Epithelial cell of prostate (primary cell): ENCODE measurements around the gene STK11IP.
A peak's percentile ranks its signal among the peaks of the same experiment; 100 is the strongest.

Experiments used
- DNase-seq: peaks from one replicate; pipeline ENCODE4 v3.0.0-alpha.2; 2011; ENCODE audit warnings: low read depth, low spot score
- H3K27ac ChIP-seq: fragments of 450-650 bp; 2 replicates; pipeline ENCODE4 v1.5.1; 2017; ENCODE audit warnings: mild to moderate bottlenecking

STK11IP gene

DNA sequence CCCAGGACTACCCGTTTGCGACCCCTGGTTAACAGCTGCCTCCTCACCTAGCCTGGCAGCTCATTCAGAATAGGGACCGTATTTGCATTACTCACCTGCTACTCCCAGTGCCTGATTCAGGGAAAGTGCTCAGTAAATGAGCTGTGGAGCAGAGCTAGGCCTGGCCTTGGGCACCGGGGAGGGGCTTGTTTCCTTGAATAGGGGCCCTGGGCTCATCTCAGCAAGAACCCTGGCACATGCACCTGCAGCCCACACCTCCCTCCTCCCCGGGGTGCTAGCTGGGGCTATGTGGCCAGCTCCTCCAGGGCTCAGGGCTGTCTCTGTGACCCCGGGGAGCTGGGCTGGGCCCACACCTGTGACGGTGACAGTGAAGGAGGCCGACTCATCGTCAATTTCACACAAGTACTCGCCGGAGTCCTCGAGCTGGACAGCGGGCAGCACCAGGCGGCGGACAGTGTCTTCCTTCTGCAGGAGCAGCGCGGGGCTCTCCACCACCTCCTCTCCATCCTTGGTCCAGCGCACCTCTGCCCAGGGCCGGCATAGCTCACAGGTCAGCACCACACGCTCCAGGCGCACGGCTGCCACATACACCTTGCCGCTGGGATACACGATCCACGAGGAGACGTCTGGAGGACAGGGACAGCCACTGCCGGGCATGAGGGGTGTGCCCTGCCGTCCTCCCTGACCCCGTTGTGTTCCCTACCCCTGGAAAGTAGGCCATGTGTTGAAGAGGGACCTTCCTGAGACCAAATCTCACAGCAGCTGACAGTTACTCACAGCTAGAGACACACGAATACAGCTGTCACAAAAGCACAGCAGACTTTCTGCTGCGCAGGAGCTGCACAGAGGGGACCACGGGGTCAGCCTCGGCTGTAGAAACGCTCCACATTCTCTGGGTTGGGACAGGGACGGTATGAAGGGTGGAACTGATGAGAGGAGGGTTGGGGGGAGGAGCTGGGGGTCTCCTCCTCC is 35.3 kb upstream of the STK11IP start:
- no peak for DNase-seq
- no peak overlapping the region for H3K27ac ChIP-seq

DNA sequence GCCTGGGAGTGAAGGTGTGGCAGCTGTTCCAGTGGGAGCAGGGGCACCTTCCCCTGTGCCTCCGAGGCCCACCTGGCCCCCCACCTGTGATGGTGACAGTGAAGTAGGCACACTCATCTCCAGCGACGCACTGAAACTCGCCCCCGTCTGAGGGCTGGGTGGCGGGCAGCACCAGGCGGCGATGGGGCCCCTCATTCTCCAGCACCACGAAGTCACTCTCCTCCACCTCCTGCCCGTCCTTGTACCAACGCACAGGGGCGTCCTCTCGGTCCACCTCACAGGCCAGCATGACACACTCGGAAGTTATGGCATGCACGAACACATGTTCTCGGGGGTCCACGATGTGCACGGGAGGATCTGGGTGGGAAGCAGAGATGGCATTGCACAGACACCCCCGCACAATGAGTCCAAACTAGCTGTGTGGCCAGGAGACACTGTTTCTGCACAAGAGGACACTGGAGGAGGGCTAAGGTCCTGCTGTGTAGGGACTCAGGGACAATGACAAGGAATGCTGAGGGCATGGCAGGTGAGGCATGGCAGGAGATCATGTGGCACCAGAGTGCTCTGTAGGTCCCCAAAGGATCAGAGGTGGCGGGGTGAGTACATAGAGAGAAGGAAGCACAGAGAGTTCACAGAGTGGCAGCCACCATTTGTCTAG is 34.3 kb upstream of the STK11IP start:
- no peak overlapping the region for H3K27ac ChIP-seq
- DNase-seq, result no peak

DNA sequence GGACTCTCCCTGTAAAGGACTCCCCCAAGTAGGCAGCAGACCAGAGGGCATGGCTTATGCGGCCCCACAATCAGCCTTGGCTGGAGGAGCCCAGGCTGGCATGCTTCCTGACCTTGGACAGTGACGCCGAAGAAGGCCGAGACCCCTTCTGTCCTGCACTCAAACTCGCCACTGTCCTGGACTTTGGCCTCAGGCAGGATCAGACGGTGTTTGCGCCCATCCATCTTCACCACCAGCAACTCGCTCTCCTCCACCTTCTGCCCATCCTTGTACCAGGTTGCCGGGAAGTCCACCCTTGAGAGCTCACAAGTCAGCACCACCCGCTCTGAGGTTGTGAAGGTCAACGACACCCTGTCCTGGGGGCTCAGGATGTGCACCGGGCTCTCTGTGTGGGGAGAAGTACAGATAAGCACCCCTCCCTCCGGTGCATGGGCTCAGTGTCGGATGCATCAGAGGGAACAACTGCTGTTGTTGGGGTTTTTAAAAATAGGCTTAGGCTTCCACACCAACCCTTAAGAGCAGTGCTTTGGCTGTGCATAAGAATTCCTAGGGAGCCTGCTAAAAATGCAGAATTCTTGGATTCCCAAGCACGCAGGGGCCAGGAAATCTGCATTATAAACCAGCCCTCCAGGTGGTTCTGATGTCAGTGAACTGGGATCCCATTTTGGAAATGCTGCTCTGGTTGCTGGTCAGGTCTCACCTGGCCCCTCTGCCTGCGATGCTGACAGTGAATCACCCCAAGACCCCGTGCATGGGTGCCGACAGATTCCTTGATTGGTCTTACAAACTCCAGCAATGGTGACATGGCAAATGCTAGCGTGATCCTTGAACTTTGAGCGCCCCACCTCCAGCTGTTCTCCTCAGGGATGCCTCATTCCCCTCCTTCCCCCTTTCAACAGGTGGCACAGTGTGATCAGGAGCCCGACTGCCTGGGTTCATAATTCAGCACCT is 32.3 kb upstream of the STK11IP start:
- no peak for DNase-seq
- H3K27ac ChIP-seq, result no peak overlapping the region

DNA sequence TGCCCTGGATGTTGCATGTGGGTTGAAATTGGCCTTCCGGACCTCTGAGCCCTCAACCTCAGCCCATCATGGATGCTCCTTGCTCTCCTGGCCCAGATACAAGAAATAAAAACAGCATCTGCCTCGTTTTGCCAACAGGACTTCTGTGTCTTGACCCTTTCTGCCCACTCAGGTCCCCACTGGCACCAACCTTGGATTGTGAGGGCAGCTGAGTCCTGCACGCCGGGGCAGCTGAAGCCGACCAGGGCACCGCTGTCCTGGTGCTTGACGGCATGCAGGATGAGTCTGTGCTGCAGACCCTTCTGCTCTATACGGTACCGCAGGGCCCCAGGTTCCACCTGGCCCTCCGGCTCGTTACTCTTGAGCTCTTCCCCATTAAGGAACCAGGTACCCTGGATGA is 31.0 kb upstream of the STK11IP start:
- DNase-seq, result no peak
- no peak overlapping the region for H3K27ac ChIP-seq

DNA sequence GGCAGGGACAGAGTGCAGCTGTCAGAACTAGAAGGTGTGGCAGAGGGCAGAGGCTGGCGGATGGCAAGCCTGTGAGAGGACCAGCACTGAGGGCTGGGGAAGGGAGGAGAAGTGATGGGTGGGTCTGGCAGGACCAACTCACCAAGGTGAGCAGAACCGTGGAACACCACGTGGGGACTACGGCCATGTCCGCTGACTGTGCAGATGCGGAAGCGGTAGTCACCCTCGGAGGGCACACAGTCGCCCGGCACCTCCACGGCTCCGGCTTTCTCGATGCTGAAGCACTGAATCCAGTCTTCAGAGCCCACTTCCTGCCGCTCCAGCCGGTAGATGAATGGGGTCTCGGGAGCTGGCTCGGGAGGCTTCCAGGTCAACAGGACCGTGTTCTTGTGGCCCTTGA is 30.5 kb upstream of the STK11IP start:
- DNase-seq, result no peak
- H3K27ac ChIP-seq, result no peak overlapping the region

DNA sequence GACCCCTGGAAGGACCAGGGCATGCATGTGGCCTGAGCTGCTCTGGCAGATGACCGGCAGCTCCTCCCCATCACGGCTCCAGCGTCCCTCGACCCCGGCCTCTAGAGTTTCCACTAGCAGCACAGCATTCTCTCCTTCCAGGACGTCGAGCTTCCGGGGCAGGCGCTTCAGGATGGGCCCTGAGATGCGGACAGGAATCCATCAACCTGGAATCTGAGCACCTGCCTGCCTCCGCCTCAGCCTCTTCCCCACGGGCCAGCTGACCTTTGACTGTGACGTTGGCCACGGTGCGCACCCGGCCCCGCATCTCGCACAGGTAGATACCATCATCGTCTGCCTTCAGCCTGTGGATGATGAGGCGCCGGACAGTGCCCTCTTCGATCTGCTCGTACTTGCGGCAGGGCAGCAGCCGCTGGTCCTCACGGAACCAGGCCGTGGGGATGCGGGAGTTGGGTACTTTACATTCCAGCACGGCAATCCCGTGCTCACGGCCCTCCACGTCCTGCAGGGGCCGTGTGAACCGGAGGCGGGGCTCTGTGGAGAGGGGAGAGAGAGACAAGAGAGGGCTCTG is 29.8 kb upstream of the STK11IP start:
- H3K27ac ChIP-seq, result no peak overlapping the region
- no peak for DNase-seq

DNA sequence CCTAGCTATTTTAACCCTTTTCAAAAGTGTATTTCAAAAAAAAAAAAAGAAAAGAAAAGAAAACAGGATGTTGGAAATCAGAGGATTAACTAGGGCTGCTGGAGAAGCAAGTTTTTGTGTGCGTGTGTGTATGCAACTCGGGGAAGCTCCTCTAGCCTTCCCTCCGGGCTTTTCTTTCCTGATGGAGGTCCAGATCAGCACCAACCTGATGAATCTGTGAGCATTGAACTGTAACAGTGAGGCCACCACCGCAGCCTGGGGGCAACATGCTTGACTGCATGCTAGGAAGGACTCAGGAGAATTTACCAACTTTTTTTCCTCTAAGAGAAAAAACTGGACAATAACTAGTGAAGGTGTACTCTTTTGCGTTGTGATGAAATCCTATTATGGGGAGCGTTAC is 28.6 kb upstream of the STK11IP start:
- H3K27ac ChIP-seq, result no peak overlapping the region
- no peak for DNase-seq

DNA sequence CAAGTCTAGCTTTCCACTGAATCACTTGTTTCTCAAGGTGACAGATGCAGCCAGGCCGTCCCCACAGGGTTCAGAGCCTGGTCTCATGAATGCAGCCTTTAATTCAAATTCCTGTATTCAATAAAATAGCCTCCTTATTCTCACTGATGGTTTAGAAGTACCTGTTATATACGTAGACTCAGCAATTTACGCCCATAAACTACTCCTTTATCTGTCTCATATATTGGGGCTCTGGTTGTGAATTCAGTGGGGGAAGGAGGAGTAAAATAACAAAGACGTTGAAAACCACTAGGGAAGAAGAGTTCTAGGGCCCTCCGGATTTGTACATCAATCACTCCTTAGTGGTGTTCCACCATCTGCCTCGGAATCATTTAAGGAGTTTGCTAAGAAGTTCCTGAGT is 28.0 kb upstream of the STK11IP start:
- H3K27ac ChIP-seq, result no peak overlapping the region
- DNase-seq, result no peak

DNA sequence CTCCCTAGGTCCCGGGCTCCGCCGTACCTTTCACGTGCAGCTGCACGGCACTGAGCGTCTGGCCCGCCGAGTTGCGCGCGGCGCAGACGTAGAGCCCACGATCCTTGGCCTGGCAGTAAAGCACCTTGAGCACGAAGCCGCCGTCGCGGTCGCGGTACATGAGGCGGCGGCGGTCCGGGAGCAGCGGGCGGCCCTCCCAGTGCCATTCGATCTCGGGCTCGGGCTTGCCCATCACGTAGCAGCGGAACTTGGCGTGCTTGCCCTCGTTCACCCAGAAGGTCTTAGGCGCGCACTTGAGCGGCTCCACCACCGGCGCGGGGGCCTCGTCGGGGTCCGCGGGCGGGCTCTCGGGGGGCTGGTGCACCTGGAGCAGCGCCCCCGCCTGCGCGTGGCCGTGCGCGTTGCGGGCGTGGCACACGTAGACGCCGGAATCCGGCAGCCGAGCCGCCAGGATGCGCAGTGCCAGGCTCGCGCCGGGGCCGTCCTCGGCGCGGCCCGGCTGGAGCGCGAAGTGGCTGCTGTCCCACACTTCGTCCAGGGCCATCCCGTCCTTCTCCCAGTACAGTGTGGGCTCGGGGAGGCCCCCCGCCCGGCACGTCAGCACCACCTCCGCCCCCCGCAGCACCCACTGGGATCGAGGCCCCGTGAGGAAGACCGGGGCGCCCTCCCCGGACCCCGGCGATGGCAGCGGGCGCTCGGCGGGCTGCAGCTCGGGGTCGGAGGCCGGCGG is 27.3 kb upstream of the STK11IP start:
- DNase-seq, result no peak
- H3K27ac ChIP-seq, result peak overlapping the region; percentile 43

DNA sequence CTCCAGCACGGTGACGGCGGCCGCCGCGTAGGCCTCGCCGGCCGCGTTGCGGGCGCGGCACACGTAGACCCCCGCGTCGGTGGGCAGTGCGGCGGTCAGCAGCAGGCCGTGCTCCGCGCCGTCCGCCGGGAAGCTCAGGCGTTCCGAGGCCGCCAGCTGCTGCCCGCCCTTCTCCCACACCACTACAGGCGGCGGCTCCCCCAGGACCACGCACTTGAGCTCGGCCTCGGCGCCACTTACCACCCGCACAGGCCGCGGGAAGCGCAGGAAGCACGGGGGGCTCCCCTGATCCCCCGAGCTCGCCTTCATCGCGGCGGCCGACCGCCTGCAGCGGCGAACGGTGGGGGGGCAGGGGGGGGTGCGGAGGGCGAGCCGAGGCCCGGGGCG is 26.7 kb upstream of the STK11IP start:
- no peak for DNase-seq
- H3K27ac ChIP-seq, result peak overlapping the region; percentile 43

DNA sequence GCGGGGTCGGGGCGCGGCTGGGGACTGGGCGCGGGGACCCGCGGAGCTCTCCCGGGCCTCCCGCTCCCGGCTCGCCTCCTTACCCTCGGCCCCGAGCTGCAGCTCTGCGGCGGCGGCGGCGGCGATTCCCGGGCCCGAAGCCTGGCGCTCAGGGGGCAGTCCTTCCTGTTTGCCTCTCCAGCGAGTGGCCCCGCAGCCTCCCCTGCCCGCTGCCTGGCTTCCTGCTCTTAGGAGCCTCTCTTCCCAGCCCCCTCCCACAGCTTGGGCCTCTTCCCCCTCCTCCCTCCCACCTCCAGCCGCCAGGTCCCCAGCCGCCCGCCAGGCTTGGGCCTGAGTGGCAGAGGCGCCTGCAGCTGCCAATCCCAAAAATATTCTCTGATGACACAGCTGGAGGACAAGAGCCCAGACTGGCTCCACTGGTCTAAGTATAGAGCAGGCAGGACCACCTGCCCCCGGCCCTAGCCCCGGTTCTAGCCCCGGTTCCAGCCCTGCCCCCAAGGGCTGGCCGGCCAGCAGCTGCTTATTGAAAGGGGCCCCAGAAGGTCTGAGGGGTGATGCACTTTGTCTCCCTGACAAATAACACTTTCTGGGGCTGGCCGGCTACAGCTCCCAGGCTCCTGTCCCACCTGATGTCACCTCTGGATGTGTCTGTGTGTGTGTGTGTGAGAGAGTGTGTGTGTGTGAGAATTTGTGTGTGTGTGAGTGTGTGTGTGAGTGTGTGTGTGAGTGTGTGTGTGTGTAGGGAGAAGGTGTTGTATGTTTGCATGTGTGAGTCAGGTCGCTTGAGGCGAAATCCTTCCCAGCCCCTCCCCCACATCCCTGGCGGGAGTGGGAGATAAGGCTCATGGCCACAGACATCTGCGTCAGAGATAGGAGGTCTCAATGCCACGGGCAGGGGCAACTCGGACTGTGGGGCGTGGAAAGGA is 26.1 kb upstream of the STK11IP start, which contains the start of gene OBSL1:
Gene OBSL1 (minus strand): TSS at position 229 of the 926 bp plus-strand sequence. CDS start 307 bp downstream, outside the sequence.
- DNase-seq, result peak; percentile 41
- H3K27ac ChIP-seq, result peak within 1 kb of the TSS; percentile 43

DNA sequence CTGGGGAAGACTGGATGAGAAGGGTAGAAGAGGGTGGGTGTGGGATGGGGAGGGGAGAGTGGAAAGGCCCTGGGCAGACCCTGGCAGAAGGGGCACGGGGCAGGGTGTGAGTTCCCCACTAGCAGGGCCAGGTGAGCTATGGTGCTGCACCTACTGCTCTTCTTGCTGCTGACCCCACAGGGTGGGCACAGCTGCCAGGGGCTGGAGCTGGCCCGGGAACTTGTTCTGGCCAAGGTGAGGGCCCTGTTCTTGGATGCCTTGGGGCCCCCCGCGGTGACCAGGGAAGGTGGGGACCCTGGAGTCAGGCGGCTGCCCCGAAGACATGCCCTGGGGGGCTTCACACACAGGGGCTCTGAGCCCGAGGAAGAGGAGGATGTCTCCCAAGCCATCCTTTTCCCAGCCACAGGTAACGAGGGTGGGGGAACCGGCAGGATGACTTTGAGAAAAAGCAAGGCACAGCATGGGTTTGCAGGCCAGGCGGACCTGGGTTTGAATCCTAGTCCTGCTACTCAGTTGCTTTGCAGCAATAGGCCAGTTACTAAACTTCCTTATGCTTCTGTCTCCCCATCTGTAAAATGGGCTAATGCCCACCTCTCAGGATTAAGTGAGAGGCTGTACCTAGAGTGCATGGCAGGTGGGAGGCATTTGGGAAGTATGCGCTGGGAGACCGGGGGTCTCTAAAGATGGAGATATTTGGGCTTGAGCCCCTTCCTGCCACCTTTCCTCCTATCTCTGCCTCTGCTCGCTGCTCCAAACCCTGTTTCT is 25.2 kb upstream of the STK11IP start, which contains the start of gene INHA:
Gene INHA (plus strand): TSS at position 74 of the 765 bp plus-strand sequence. CDS start 65 bp downstream, at position 139.
- H3K27ac ChIP-seq, result peak within 1 kb of the TSS; percentile 43

DNA sequence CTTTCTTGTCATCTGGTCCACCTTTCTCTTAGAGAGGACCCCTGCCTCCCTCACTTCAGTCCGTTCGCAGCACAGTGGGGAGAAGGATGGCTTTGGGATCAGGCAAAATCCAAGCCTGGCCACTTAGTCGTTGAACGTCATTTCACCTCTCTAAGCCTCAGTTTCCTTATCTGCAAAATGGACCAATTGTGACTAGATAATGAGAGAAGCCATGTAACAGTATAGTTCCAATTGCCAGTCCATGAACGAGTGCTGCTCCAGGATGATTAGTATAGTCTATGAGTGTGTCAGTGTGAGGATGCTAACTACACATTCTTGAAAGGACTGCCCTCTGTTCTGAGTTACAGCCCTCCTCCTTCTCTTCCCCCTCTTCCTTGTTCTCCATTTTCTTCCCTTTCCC is 24.5 kb upstream of the STK11IP start:
- no peak for DNase-seq
- H3K27ac ChIP-seq, result no peak overlapping the region

More for the DNA sequence above, 25.2 kb upstream of the STK11IP start, which contains the start of gene INHA:
- no peak for DNase-seq

DNA sequence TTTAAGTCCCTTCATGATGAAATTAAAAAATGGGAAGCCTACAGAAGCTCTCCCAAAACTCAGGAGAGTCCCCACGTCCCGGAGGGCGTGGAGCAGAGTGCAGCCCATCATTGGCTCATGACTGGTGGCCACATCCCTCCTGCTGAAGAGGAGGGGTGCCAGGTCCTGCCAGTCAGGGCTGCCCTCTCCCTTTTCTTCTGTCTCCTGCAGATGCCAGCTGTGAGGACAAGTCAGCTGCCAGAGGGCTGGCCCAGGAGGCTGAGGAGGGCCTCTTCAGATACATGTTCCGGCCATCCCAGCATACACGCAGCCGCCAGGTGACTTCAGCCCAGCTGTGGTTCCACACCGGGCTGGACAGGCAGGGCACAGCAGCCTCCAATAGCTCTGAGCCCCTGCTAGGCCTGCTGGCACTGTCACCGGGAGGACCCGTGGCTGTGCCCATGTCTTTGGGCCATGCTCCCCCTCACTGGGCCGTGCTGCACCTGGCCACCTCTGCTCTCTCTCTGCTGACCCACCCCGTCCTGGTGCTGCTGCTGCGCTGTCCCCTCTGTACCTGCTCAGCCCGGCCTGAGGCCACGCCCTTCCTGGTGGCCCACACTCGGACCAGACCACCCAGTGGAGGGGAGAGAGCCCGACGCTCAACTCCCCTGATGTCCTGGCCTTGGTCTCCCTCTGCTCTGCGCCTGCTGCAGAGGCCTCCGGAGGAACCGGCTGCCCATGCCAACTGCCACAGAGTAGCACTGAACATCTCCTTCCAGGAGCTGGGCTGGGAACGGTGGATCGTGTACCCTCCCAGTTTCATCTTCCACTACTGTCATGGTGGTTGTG is 23.0 kb upstream of the STK11IP start:
- H3K27ac ChIP-seq, result no peak overlapping the region
- DNase-seq, result no peak

DNA sequence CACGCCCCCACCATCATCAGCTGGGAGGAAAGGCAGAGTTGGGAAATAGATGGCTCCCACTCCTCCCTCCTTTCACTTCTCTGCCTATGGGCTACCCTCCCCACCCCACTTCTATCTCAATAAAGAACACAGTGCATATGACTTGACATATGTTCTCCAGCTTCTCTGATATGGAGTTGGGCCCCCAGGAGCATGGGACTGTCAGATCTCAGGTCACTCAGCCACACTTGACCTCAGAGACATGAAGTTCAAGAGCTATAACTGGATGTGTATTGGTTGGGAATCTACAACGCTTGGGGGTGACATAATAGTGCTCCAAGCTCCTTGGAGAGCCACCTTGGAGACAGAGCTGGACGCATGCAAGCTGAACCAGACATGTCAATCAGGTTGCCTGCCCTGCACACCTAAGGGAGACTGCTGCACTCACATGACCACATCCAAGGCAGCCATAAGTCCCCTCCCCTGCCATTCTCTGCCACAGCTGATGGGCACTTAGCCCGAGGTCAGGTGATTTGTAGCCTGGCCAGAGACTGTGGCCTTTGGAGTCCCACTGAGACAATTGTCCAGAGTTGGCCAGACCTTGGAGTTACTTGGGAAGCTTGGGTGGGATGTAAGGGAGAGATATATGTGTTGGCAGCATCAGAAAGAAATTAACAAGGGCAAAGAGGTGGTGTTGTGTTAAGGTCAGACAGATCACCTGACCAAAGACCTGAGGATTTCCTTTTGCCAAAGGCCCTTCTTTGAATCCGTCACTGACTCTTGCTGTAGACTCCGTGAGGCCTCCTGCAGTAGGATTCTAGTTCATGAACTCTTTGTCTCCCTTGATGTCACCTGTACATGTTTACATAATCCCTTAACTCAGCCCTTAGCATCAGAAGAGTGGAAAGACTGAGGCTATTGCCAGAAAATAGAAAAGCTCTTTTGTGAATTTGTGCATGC is 21.8 kb upstream of the STK11IP start:
- no peak overlapping the region for H3K27ac ChIP-seq

More for the DNA sequence above, 21.8 kb upstream of the STK11IP start:
- DNase-seq, result no peak
